T-helper 1 cell treated with Interleukin-12 subunit alpha and Interleukin-12 subunit beta and Interleukin-4 antibody, amounts not matched to agents 30 μg/mL and 1 μg/mL, for 36 hours (primary cell): ENCODE measurements around the gene KIF1B.
A peak's percentile ranks its signal among the peaks of the same experiment; 100 is the strongest.
"Not testable (repeated sequence)": the region's sequence is repeated elsewhere in the genome, so short reads cannot be mapped to it uniquely, and the experiment has no call there.

ENCODE experiments used
- H3K27ac Mint-ChIP-seq: one replicate; pipeline ENCODE4 v1.8.0; 2021; ENCODE audit warnings: mild to moderate bottlenecking, mixed read lengths
- H3K27me3 Mint-ChIP-seq: one replicate; pipeline ENCODE4 v1.8.0; 2021; ENCODE audit warnings: low read depth, mixed read lengths
- H3K36me3 Mint-ChIP-seq: one replicate; pipeline ENCODE4 v1.8.0; 2021; ENCODE audit warnings: low read depth, mixed read lengths
- H3K4me1 Mint-ChIP-seq: one replicate; pipeline ENCODE4 v1.8.0; 2021; ENCODE audit warnings: low read depth, mixed read lengths
- H3K4me3 Mint-ChIP-seq: one replicate; pipeline ENCODE4 v1.8.0; 2021; ENCODE audit warnings: mild to moderate bottlenecking, moderate library complexity, mixed read lengths
- H3K9me3 Mint-ChIP-seq: one replicate; pipeline ENCODE4 v1.8.0; 2021; ENCODE audit warnings: mixed read lengths

The KIF1B gene

DNA sequence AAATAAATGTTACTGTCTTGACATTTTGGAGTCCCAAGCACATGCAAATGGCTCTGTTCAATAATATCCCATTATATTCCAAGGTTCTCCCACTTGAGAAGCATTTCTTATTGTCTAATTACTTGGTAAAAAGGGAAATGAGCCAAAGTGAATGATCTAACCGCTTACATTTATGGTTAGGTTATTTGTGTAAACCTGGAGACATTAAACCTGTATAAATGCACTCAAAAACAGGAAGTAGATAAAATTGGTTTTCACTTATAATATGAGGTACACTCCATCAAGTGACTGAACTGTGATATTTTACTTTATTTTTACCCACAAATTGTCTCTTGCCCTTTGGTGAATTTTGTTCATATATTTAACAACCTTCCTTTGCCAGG lies 26.8 kb downstream of the KIF1B start:
- no peak overlapping the region for H3K4me3 Mint-ChIP-seq
- H3K27ac Mint-ChIP-seq, result no peak overlapping the region
- no peaks in the 10 kb centered on the region for H3K9me3 Mint-ChIP-seq
- H3K36me3 Mint-ChIP-seq, result peaks cover 2% of the 10 kb centered on the region
- H3K27me3 Mint-ChIP-seq, result no peaks in the 10 kb centered on the region
- peaks cover 7% of the 10 kb centered on the region for H3K4me1 Mint-ChIP-seq

DNA sequence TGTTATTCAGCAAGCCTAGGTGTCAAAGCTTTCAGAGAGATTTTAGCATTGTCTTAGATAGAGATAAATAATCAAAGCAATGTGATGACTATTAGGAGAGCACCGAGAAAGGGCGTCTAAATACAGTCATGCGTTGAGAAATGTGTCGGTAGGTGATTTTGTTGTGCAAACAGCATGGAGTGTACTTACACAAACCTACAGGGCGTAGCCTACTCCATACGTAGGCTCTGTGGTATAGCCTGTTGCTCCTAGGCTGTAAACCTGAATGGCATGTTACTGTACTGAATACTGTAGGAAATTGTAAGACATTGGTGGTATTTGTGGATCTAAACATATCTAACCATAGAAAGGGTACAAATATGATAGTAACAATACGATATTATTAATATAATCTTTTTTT lies 31.8 kb downstream of the KIF1B start:
- Mint-ChIP-seq H3K4me3 (no peak overlapping the region), H3K27me3 (no peaks in the 10 kb centered on the region), H3K27ac (no peak overlapping the region), H3K9me3 (no peaks in the 10 kb centered on the region), H3K4me1 (peaks cover 2% of the 10 kb centered on the region), H3K36me3 (peaks cover 1% of the 10 kb centered on the region)

DNA sequence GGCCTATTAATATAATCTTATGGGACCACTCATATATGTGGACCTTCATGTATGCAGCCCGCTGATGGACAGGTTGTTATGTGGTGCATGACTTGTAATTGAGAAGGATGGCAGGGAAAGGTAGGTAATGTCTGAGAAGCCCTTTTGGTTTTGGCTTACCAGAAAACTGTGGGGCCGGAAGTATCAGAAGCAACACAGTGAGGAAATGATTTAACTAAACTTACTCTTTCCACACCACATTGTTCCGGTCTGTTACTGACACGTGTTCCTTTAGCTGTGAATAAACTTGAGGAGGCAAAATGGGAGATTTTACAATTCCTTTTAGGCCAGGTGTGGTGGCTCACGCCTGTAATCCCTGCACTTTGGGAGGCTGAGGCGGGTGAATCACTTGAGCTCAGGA lies 32.4 kb downstream of the KIF1B start:
- H3K4me1 Mint-ChIP-seq, result peaks cover 1% of the 10 kb centered on the region
- peak overlapping the region; percentile 5 for H3K27ac Mint-ChIP-seq
- H3K9me3 Mint-ChIP-seq, result no peaks in the 10 kb centered on the region
- no peaks in the 10 kb centered on the region for H3K27me3 Mint-ChIP-seq
- H3K4me3 Mint-ChIP-seq, result no peak overlapping the region
- H3K36me3 Mint-ChIP-seq, result peaks cover 1% of the 10 kb centered on the region

DNA sequence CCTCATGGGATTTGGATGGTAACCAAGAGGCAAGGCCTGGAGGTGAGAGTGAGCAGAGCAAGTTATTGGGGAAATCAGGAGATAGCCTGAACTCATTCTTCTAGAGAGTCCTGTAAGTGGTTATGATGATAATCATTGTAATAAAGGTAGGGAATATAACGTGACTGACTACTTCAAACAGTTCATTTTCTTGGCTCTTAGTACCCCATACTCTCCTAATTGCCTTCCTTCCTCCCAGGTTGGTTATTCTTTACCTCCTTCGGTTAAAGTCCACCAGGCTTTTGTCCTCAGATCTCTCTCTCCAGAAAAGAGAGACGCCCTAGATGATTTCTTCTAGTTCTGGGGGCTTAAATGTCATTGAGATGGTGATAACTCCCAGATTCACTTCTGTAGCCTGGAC lies 35.3 kb downstream of the KIF1B start:
- Mint-ChIP-seq H3K4me1 (no peaks in the 10 kb centered on the region), H3K9me3 (no peaks in the 10 kb centered on the region), H3K27me3 (no peaks in the 10 kb centered on the region), H3K4me3 (no peak overlapping the region), H3K36me3 (peaks cover 1% of the 10 kb centered on the region), H3K27ac (no peak overlapping the region)

DNA sequence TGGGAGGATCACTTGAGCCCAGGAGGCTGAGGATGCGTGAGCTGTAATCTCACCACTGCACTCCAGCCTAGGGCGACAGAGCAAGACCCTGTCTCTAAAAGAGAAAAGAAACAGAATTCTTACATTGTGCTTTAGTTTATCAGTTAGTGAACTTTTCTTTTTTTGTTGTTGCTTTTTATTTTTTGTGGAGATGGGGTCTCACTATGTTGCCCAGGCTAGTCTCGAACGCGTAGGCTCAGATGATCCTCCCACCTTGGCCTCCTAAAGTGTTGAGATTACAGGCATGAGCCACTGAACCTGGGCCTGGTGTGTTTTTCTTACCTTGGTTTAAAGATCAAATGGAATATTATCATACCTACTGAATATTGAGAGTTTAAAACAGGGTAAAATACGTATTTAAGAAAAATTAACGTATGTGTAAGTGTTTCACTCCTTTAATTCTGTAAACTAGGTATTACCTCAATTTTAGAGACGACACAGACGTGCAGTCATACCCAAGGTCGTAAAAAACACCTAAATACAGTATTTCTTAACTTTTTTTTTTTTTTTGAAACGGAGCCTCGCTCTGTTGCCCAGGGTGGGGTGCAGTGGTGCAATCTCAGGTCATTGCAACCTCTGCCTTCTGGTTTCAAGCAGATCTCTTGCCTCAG lies 39.6 kb downstream of the KIF1B start:
- Mint-ChIP-seq H3K9me3 (no peaks in the 10 kb centered on the region), H3K4me1 (no peaks in the 10 kb centered on the region), H3K27ac (no peak overlapping the region), H3K27me3 (no peaks in the 10 kb centered on the region), H3K4me3 (no peak overlapping the region), H3K36me3 (no peaks in the 10 kb centered on the region)

DNA sequence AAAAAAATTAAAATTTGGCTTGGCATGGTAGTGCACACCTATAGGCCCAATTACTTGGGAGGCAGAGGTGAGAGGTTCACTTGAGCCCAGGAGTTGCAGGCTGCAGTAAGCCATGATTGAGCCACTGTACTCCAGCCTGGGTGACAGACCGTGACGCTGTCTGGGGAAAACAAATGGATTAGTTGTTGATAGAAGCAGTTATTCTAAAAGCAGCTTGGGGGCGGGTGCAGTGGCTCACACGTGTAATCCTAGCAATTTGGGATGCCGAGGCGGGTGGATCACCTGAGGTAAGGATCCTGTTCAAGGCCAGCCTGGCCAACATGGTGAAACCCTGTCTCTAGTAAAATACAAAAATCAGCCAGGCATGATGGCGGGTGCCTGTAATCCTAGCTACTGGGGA lies 40.3 kb downstream of the KIF1B start:
- no peaks in the 10 kb centered on the region for H3K27me3 Mint-ChIP-seq
- no peak overlapping the region for H3K4me3 Mint-ChIP-seq
- no peaks in the 10 kb centered on the region for H3K4me1 Mint-ChIP-seq
- no peak overlapping the region for H3K27ac Mint-ChIP-seq
- no peaks in the 10 kb centered on the region for H3K9me3 Mint-ChIP-seq
- no peaks in the 10 kb centered on the region for H3K36me3 Mint-ChIP-seq

DNA sequence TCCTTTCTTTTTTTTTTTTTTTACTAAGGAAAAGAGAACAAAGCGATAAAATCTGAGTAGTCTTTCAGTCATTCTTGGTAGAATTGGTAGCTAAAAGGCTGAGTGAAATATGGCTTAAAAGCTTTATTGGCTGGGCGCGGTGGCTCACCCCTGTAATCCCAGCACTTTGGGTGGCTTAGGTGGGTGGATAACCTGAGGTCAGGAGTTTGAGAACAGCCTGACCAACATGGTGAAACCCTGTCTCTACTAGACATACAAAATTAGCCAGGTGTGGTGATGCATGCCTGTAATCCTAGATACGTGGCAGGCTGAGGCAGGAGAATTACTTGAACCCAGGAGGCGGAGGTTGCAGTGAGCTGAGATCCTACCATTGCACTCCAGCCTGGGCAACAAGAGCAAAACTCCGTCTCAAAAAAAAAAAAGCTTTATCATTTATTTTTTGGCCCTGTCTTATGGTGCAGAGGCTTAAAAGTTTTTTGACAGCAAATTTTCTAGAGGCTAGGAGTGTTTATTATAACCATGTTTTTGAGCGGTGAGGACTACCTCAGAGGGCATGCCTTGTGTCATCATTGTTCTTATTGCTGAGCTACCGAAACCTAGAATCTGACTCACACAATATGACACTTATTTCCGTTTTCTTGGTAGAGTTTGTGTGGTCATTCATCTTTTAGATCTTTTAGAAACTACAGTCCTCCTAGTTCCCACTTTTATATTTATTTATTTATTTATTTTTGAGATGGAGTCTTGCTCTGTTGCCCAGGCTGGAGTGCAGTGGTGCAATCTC lies 41.1 kb downstream of the KIF1B start:
- H3K9me3 Mint-ChIP-seq, H3K36me3 Mint-ChIP-seq, H3K4me1 Mint-ChIP-seq, H3K27ac Mint-ChIP-seq, H3K27me3 Mint-ChIP-seq, H3K4me3 Mint-ChIP-seq: not testable (repeated sequence)

DNA sequence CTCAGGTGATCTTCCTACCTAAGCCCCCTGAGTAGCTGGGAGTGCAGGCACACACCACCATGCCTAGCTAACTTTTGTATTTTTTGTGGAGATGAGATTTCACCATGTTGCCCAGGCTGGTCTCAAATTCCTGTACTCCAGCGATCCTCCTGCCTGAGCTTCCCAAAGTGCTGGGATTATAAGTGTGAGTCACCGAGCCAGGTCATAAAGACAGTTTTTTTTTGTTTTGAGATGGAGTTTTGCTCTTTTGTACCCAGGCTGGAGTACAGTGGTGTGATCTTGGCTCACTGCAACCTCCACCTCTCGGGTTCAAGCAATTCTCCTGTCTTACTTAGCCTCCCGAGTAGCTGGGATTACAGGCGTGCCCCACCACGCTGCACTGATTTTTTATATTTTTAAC lies 42.1 kb downstream of the KIF1B start:
- Mint-ChIP-seq H3K9me3 (no peaks in the 10 kb centered on the region), H3K36me3 (peaks cover 2% of the 10 kb centered on the region), H3K4me1 (no peaks in the 10 kb centered on the region), H3K27me3 (no peaks in the 10 kb centered on the region), H3K4me3 (no peak overlapping the region), H3K27ac (no peak overlapping the region)

DNA sequence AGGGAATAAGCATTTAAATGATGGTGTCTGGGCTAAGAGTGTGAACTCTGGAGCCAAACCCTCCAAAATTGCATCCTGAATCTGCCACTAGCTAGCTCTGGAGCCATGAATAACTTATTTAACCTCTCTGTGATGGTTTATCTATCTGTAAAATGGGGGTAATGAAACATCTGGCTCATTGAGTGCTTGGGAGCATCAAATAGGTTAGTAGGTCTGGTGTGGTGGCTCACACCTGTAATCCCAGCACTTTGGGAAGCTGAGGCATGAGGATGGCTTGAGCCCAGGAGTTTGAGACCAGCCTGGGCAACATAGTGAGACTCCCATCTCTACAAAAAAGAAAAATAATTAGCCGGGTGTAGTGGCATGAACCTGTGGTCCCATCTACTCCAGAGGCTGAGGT lies 42.8 kb downstream of the KIF1B start:
- Mint-ChIP-seq H3K27me3 (no peaks in the 10 kb centered on the region), H3K27ac (no peak overlapping the region), H3K9me3 (no peaks in the 10 kb centered on the region), H3K4me3 (no peak overlapping the region), H3K36me3 (peaks cover 4% of the 10 kb centered on the region), H3K4me1 (no peaks in the 10 kb centered on the region)

DNA sequence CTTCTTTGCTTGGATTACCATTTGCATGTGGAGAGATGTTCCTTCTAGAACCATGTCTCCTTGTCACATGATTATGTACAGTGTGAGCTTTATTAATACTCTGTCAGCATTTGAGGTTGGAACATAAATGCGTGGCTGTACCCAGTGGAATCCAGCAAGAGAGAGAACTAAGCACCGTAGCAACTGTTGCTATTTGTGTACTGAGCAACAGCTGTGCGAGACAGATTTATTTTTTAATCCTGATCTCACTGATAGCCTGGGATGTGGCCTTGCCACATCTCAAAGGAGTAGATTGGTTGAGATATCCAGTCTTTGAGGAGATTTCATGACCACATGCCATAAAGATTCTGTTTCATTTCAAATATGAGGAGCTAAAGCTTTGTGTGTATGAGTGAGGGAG lies 43.4 kb downstream of the KIF1B start:
- H3K4me1 Mint-ChIP-seq, result no peaks in the 10 kb centered on the region
- H3K27me3 Mint-ChIP-seq, result no peaks in the 10 kb centered on the region
- no peak overlapping the region for H3K4me3 Mint-ChIP-seq
- H3K36me3 Mint-ChIP-seq, result peaks cover 5% of the 10 kb centered on the region
- H3K9me3 Mint-ChIP-seq, result no peaks in the 10 kb centered on the region
- no peak overlapping the region for H3K27ac Mint-ChIP-seq

DNA sequence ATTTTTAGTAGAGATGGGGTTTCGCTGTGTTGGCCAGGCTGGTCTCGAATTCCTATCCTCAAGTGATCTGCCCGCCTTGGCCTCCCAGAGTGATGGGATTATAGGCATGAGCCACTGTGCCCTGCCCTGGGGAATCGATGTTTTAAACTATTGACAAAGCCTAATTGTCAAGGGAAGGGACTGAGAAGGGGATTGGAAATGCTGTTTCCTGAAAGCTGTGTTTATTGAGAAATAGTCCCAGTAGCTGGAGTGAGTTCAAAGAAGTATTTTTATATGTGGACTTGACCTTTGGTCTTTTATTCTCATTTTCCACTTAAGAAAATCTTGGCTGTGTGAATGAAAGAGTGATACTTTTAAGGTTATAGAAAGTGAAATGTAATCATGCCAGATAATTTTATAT lies 47.5 kb downstream of the KIF1B start:
- no peak overlapping the region for H3K27ac Mint-ChIP-seq

DNA sequence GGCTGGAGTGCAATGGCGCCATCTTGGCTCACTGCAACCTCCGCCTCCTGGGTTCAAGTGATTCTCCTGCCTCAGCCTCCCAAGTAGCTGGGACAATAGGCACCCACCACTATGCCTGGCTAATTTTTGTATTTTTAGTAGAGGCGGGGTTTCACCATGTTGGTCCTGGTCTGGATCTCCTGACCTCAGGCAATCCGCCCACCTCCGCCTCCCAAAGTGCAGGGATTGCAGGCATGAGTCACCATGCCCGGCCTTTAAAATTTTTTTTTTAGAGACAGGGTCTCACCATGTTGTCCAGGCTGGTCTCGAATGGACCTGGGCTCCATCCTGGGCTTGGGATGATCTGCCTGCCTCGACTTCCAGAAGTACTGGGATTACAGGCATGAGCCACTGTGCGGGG lies 49.2 kb downstream of the KIF1B start:
- not testable (repeated sequence) for H3K27ac Mint-ChIP-seq, H3K27me3 Mint-ChIP-seq, H3K4me1 Mint-ChIP-seq, H3K4me3 Mint-ChIP-seq, H3K9me3 Mint-ChIP-seq
- peaks cover 18% of the 10 kb centered on the region for H3K36me3 Mint-ChIP-seq

More for the DNA sequence above, 47.5 kb downstream of the KIF1B start:
- Mint-ChIP-seq H3K27me3 (no peaks in the 10 kb centered on the region), H3K36me3 (peaks cover 9% of the 10 kb centered on the region), H3K9me3 (no peaks in the 10 kb centered on the region), H3K4me1 (no peaks in the 10 kb centered on the region), H3K4me3 (no peak overlapping the region)

DNA sequence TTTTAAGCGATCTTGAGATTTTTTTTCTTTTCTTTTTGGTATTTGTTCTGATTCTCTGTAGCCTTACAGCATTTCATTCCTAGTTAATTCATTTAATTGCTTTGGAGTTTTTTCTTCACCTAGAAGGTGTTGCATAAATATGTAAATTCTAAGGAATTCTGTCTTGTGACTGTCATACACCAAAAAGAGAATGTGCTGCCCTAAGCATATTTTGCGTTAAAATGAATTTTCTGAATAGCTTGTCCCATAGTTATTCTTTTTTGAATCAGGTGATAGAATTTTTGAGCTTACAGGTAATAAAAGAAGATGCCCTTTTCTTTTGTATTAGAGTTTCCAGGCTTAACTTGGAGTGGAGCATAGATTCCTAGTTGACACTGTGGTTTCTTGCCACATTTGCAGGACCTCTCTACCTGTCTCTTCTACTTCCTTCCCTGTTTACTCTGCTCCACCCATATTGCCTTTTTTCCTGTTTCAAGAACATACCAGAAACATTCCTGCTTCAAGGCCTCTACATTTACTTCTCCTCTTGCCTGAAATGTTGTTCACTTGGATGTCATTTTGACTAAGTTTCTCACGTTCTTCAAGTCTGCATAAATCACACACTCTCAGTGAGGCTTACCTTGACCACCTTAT lies 53.2 kb downstream of the KIF1B start:
- H3K4me3 Mint-ChIP-seq, result no peak overlapping the region
- H3K9me3 Mint-ChIP-seq, result no peaks in the 10 kb centered on the region
- H3K27me3 Mint-ChIP-seq, result no peaks in the 10 kb centered on the region
- H3K36me3 Mint-ChIP-seq, result peaks cover 14% of the 10 kb centered on the region
- no peak overlapping the region for H3K27ac Mint-ChIP-seq
- H3K4me1 Mint-ChIP-seq, result peaks cover 2% of the 10 kb centered on the region

DNA sequence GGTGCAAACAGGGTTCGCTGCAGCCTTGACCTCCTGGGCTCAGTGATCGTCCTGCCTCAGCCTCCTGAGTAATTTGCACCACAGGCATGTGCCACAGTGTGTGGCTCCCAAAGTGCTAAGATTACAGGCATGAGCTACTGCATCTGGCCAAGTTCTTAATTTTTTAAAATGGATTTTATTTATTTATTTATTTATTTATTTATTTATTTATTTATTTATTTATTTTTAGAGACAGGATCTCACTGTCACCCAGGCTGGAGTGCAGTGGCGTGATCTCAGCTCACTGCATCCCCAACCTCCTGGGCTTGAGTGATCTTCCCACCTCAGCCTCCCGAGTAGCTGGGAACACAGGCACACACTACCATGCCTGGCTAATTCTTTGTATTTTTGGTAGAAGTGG lies 54.7 kb downstream of the KIF1B start:
- Mint-ChIP-seq H3K27ac (no peak overlapping the region), H3K9me3 (no peaks in the 10 kb centered on the region), H3K4me1 (peaks cover 2% of the 10 kb centered on the region), H3K36me3 (peaks cover 12% of the 10 kb centered on the region), H3K4me3 (no peak overlapping the region), H3K27me3 (no peaks in the 10 kb centered on the region)

DNA sequence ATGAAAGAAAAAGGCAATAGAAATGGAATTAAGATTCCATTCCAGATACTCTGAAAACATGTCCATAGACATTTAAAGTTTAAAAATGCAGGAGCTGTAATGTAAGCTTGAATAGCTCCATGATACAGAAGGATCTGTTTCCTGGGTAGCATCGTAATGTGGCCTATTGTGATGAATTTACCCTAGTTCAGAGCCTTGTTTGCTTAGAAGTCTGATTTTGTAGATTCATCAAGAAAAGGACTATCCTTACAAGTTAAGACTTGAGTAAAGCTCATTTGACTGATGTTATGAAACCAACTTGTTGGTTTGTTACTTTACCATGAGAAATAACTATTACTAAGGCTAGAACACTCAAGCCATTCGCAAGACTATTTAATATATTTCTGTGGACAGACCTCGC lies 55.5 kb downstream of the KIF1B start:
- H3K4me1 Mint-ChIP-seq, result peaks cover 2% of the 10 kb centered on the region
- H3K27me3 Mint-ChIP-seq, result no peaks in the 10 kb centered on the region
- H3K9me3 Mint-ChIP-seq, result no peaks in the 10 kb centered on the region
- no peak overlapping the region for H3K27ac Mint-ChIP-seq
- H3K4me3 Mint-ChIP-seq, result no peak overlapping the region
- H3K36me3 Mint-ChIP-seq, result peaks cover 12% of the 10 kb centered on the region
